ENCODE data around the gene SRSF2. TPM values are rescaled to one million over a fixed set of nuclear protein-coding genes. Genes with fewer than 3 reads are reported as not detected.

SRSF2 gene
- total and polyA plus RNA-seq, 3 donors from 2014 or later, result 196 to 461 (median 365) TPM

GRCh38 chr17:76688165-76688622 lies 48.9 kb downstream of the SRSF2 start:
- no peak overlapping the region for H3K4me3 ChIP-seq
- no peaks in the 10 kb centered on the region for H3K36me3 ChIP-seq (ENCODE audit: low read depth, missing control alignments)
- peaks cover 69% of the 10 kb centered on the region for H3K4me1 ChIP-seq
- no peaks in the 10 kb centered on the region for H3K27me3 ChIP-seq
- TF ChIP-seq POLR2A (IDR thresholded peaks at IDR 0.05), result no peak
- TF ChIP-seq, protein P1, sequence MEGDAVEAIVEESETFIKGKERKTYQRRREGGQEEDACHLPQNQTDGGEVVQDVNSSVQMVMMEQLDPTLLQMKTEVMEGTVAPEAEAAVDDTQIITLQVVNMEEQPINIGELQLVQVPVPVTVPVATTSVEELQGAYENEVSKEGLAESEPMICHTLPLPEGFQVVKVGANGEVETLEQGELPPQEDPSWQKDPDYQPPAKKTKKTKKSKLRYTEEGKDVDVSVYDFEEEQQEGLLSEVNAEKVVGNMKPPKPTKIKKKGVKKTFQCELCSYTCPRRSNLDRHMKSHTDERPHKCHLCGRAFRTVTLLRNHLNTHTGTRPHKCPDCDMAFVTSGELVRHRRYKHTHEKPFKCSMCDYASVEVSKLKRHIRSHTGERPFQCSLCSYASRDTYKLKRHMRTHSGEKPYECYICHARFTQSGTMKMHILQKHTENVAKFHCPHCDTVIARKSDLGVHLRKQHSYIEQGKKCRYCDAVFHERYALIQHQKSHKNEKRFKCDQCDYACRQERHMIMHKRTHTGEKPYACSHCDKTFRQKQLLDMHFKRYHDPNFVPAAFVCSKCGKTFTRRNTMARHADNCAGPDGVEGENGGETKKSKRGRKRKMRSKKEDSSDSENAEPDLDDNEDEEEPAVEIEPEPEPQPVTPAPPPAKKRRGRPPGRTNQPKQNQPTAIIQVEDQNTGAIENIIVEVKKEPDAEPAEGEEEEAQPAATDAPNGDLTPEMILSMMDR (IDR thresholded peaks at IDR 0.05), result no peak
- DNase-seq, result no peak
- H3K27ac ChIP-seq, result peak overlapping the region; percentile 89 to 92
- intact Hi-C loops (cut with DNase I; ENCODE audit: low total_unique reads), result no loop called here
- WGBS, 2 donors, result 46% methylated on average over 6 to 11 of the region's 11 CpGs
- no peaks in the 10 kb centered on the region for H3K9me3 ChIP-seq

- Histone ChIP-seq H3K4me1 (peaks cover 76% of the 10 kb centered on the region), H3K9me3 (no peaks in the 10 kb centered on the region), H3K27ac (peak overlapping the region; percentile 89 to 92), H3K27me3 (no peaks in the 10 kb centered on the region), H3K4me3 (no peak overlapping the region), H3K36me3 (ENCODE audit: low read depth, missing control alignments) (no peaks in the 10 kb centered on the region)
- WGBS, 2 donors, result 44% methylated on average over 23 to 26 of the region's 26 CpGs
- intact Hi-C loops (cut with DNase I; ENCODE audit: low total_unique reads), result no loop called here
- DNase-seq, result peak; percentile 91
- TF ChIP-seq, protein P1 (IDR thresholded peaks at IDR 0.05), result no peak
- no peak for TF ChIP-seq POLR2A (IDR thresholded peaks at IDR 0.05)
Measured at GRCh38 chr17:76687298-76688164, 49.6 kb downstream of the SRSF2 start.

DNA sequence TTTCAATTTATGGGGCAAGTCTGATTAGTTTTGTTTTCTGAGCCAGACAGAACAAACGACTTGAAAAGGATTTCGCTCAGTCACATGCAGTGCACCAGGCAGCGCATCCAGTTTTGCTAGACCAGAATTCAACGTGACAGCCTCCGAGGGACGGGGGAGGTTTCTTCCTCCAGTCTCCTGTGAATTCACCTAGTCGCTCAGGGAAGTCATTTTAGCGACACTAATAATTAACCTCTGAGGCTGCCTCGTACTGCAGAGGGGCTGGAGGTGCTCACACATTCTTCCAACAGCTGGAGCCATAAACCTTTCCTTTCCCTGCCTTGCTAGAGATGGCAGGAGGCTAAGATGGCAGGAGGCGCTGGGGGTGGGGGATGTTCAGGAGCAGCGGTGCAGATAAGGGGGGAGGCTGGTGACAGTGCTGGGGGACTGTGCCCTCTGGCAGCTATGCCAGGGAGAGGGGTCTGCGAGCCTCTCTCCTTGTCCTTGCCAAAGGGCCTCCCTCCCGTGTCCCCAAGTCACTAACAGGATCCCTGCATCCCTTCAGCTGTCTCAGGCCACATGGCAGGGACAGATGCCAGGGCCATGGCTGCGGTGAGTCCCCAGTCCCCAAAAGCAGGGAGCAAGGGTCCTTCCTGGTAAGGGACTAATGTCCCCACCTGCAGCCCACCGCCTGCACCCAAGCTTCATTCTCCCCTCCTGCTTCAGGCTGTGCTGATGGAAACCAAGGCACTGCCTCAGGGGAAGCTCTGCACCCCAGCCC lies 50.4 kb downstream of the SRSF2 start:
- TF ChIP-seq, protein P1 (IDR thresholded peaks at IDR 0.05), result no peak
- TF ChIP-seq POLR2A (IDR thresholded peaks at IDR 0.05), result no peak
- H3K36me3 ChIP-seq (ENCODE audit: low read depth, missing control alignments), result no peaks in the 10 kb centered on the region

GRCh38 chr17:76685846-76686245 lies 51.3 kb downstream of the SRSF2 start:
- TF ChIP-seq, protein P1 (IDR thresholded peaks at IDR 0.05), result no peak
- no peak for TF ChIP-seq POLR2A (IDR thresholded peaks at IDR 0.05)
- Histone ChIP-seq H3K36me3 (ENCODE audit: low read depth, missing control alignments) (no peaks in the 10 kb centered on the region), H3K4me3 (no peak overlapping the region), H3K27me3 (no peaks in the 10 kb centered on the region), H3K4me1 (peaks cover 81% of the 10 kb centered on the region), H3K27ac (peak overlapping the region; percentile 89 to 92), H3K9me3 (no peaks in the 10 kb centered on the region)
- 71 to 88% methylated on average over 8 of the region's 8 CpGs for WGBS, 2 donors
- DNase-seq, result no peak
- intact Hi-C loops (cut with DNase I; ENCODE audit: low total_unique reads), result no loop called here

More for the DNA sequence above, 50.4 kb downstream of the SRSF2 start:
- H3K27ac ChIP-seq, result peak overlapping the region; percentile 89 to 92
- intact Hi-C loops (cut with DNase I; ENCODE audit: low total_unique reads), result no loop called here
- peaks cover 81% of the 10 kb centered on the region for H3K4me1 ChIP-seq
- 55 to 71% methylated on average over 14 to 15 of the region's 15 CpGs for WGBS, 2 donors
- no peak for DNase-seq
- no peaks in the 10 kb centered on the region for H3K9me3 ChIP-seq
- no peaks in the 10 kb centered on the region for H3K27me3 ChIP-seq
- no peak overlapping the region for H3K4me3 ChIP-seq

Measured in testis (tissue), 3 donors.